DOHH2 (cell line): ENCODE results near the gene C2orf76.

Experiments
- H3F3A ChIP-seq: fragments of 200-600 bp; sonication (generic), shearing (Covaris generic); 2 replicates; pipeline ENCODE4 v1.6.0; 2016; ENCODE audit warnings: antibody characterized with exemption, mild to moderate bottlenecking; ENCODE audit not compliant: control insufficient read depth, insufficient read depth
- H3K27ac ChIP-seq: fragments of 200-600 bp; sonication (generic); 2 replicates; pipeline ENCODE4 v1.5.1; 2014; ENCODE audit warnings: low read depth, mild to moderate bottlenecking, low read length, moderate library complexity
- H3K27me3 ChIP-seq: fragments of 200-600 bp; sonication (generic); 2 replicates; pipeline ENCODE4 v1.6.1; 2014; ENCODE audit warnings: mild to moderate bottlenecking, low read length, mixed read lengths; ENCODE audit not compliant: control insufficient read depth
- H3K36me3 ChIP-seq: fragments of 200-600 bp; sonication (generic); 2 replicates; pipeline ENCODE4 v1.6.1; 2014; ENCODE audit warnings: mild to moderate bottlenecking, low read length, moderate library complexity, mixed read lengths; ENCODE audit not compliant: control insufficient read depth
- H3K4me1 ChIP-seq: fragments of 200-600 bp; sonication (generic); 2 replicates; pipeline ENCODE4 v1.6.1; 2014; ENCODE audit warnings: mild to moderate bottlenecking, low read length, mixed read lengths; ENCODE audit not compliant: control insufficient read depth
- H3K4me2 ChIP-seq: fragments of 200-600 bp; sonication (generic); 2 replicates; pipeline ENCODE4 v1.6.0; 2014; ENCODE audit warnings: mild to moderate bottlenecking, low read length, moderate library complexity
- H3K4me3 ChIP-seq: fragments of 200-600 bp; sonication (generic); 2 replicates; pipeline ENCODE4 v1.5.1; 2014; ENCODE audit warnings: mild to moderate bottlenecking, low read length, mixed read lengths
- H3K79me2 ChIP-seq: fragments of 200-600 bp; sonication (generic); 2 replicates; pipeline ENCODE4 v1.6.1; 2014; ENCODE audit warnings: mild to moderate bottlenecking, low read length, mixed read lengths; ENCODE audit not compliant: control insufficient read depth
- H3K9me2 ChIP-seq: fragments of 200-600 bp; sonication (generic); replicated peaks from 2 replicates; pipeline ENCODE4 v1.6.1; 2014; ENCODE audit warnings: mild to moderate bottlenecking, low read length, mixed read lengths; ENCODE audit not compliant: control insufficient read depth
- H3K9me3 ChIP-seq: fragments of 200-600 bp; sonication (generic); 2 replicates; pipeline ENCODE4 v1.6.1; 2014; ENCODE audit warnings: antibody characterized with exemption, low read length, mixed read lengths; ENCODE audit not compliant: control insufficient read depth, insufficient read depth
- H4K20me1 ChIP-seq: fragments of 200-600 bp; sonication (generic); 2 replicates; pipeline ENCODE4 v1.6.0; 2014; ENCODE audit warnings: low read depth, mild to moderate bottlenecking, antibody characterized with exemption, low read length, moderate library complexity; ENCODE audit not compliant: control insufficient read depth, insufficient read depth
- EZH2phosphoT487 ChIP-seq: fragments of 200-600 bp; sonication (generic); IDR thresholded peaks from 2 replicates; pipeline ENCODE4 v1.6.1; 2017; ENCODE audit warnings: borderline replicate concordance, mild to moderate bottlenecking, antibody characterized with exemption, low read length, moderate library complexity, mixed read lengths
- TF ChIP-seq, protein P1 (sequence below): fragments of 200-600 bp; sonication (generic); IDR thresholded peaks from one replicate; pipeline ENCODE4 v1.5.1; 2014; ENCODE audit warnings: antibody characterized with exemption, mild to moderate bottlenecking, low read depth, low read length; ENCODE audit not compliant: poor library complexity, severe bottlenecking

The C2orf76 gene

DNA sequence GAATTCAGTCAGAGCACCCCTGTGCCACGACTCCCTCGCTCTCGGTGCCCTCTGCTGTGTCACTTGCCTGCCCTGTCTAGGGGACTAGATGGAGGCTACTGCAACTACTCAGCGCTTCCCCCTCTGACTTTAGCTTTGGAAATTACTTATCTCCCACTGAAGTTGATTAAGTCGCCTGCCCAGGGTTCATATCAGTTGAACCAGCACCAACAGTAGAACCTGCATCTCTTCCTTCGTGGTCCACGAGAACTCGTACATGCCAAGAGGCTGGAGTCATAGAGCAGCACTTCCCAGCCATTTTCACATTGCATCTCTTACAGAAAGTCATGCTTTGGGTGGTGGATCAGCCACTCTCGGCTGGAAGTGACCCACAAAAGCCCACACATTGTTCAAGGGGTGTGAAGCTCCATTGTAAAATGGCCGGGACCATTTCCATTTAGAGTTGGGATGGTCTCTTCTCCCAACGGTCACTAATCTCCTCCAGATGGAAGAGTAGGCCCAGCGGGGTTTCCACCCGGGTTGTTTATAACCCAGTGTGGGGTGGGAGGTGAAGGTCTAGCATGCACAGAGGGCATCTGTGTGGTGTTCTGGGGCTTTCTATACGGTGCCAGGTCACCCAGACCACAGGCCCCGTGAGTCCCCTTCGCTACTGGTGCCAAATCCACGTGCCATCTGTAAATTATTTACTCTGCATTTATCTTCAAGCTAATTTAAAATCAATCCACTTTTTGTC lies 105.0 kb downstream of the C2orf76 start:
- H3K4me3 ChIP-seq = no peak overlapping the region
- no peaks in the 10 kb centered on the region for H3K4me1 ChIP-seq
- H3F3A ChIP-seq = no peaks in the 10 kb centered on the region
- H3K36me3 ChIP-seq = no peaks in the 10 kb centered on the region
- no peak overlapping the region for H3K4me2 ChIP-seq
- H3K9me3 ChIP-seq = no peaks in the 10 kb centered on the region
- H4K20me1 ChIP-seq = no peaks in the 10 kb centered on the region
- H3K9me2 ChIP-seq = no peaks in the 10 kb centered on the region
- H3K79me2 ChIP-seq = no peaks in the 10 kb centered on the region
- no peaks in the 10 kb centered on the region for H3K27me3 ChIP-seq
- TF ChIP-seq, protein P1, sequence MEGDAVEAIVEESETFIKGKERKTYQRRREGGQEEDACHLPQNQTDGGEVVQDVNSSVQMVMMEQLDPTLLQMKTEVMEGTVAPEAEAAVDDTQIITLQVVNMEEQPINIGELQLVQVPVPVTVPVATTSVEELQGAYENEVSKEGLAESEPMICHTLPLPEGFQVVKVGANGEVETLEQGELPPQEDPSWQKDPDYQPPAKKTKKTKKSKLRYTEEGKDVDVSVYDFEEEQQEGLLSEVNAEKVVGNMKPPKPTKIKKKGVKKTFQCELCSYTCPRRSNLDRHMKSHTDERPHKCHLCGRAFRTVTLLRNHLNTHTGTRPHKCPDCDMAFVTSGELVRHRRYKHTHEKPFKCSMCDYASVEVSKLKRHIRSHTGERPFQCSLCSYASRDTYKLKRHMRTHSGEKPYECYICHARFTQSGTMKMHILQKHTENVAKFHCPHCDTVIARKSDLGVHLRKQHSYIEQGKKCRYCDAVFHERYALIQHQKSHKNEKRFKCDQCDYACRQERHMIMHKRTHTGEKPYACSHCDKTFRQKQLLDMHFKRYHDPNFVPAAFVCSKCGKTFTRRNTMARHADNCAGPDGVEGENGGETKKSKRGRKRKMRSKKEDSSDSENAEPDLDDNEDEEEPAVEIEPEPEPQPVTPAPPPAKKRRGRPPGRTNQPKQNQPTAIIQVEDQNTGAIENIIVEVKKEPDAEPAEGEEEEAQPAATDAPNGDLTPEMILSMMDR = no peak
- TF ChIP-seq EZH2phosphoT487 = no peak
- H3K27ac ChIP-seq = no peak overlapping the region

DNA sequence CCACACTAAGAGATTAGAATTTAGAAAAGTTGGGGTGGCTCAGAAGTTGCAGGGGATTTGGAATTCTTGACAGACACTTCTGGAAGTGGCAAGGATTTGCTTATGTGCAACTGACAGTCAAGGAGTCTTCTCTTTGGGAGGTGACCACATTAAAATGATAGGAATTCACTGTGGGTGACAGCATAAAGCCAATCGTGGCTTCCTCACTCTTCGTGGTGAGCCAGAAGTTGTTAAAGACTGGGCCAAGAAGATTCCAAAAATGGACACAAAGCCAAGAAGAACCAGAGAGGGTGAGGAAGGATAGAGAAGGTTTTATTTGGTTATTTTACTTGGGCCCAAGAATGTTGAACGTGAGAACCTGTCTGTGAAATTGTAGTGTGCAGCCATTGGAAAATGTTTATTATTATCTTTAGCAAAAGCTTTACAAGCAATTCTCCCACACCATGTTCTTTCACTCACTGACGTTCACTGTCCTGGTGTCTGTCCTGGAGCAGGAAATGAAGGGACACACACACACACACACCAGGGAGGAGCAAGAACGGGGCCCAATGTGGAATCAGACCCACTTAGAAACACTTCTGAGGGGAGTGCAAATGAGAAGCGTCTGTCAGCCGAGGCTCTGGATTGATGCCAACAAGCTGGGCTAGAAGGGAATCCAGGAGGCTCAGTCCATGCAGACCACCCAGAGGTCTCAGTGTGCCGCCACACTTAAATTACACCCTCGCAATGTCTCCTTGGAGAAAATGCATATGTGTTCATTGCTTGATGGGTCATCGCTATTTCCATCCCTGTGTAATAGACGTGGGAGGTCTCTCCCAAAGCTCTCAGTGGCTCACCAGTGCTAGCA lies 105.8 kb downstream of the C2orf76 start:
- H3K9me3 ChIP-seq = no peaks in the 10 kb centered on the region
- no peaks in the 10 kb centered on the region for H4K20me1 ChIP-seq
- H3K27ac ChIP-seq = no peak overlapping the region
- H3K36me3 ChIP-seq = no peaks in the 10 kb centered on the region
- no peaks in the 10 kb centered on the region for H3K79me2 ChIP-seq
- H3K4me1 ChIP-seq = no peaks in the 10 kb centered on the region
- no peaks in the 10 kb centered on the region for H3F3A ChIP-seq
- no peaks in the 10 kb centered on the region for H3K9me2 ChIP-seq
- TF ChIP-seq, protein P1 = no peak
- no peak for TF ChIP-seq EZH2phosphoT487
- no peak overlapping the region for H3K4me2 ChIP-seq
- H3K4me3 ChIP-seq = no peak overlapping the region
- no peaks in the 10 kb centered on the region for H3K27me3 ChIP-seq

DNA sequence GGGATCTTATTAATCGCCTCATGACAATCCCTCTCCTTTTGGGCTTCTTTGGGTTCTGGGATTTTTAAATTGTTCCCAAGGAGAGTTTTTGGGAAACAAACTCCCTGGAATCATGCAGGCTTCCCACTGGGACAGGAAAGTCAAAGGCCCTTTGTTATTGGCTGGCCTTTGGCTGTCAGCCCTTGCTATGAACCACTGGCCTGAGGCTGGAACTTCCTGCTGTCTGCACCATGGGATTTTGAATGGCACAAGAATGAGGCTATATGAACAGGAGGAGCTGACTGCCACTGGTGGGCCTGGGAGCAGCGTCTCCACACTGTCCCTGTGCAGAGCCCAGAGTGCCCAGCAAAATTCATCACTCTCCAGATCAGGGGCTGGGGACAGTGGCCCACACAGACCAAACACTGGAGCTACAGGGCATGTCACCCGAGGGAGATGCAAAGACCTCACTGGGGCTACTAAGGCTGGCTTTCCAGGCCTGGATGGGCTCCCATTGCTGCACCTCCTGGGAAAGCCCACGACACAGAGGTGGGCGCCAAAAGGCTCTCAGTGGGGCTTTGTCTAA lies 107.3 kb downstream of the C2orf76 start:
- H3K27ac ChIP-seq = no peak overlapping the region
- H3K36me3 ChIP-seq = no peaks in the 10 kb centered on the region
- TF ChIP-seq, protein P1 = no peak
- no peak for TF ChIP-seq EZH2phosphoT487
- no peaks in the 10 kb centered on the region for H3K4me1 ChIP-seq
- no peaks in the 10 kb centered on the region for H4K20me1 ChIP-seq
- H3F3A ChIP-seq = no peaks in the 10 kb centered on the region
- no peaks in the 10 kb centered on the region for H3K9me3 ChIP-seq
- H3K79me2 ChIP-seq = no peaks in the 10 kb centered on the region
- H3K27me3 ChIP-seq = no peaks in the 10 kb centered on the region
- no peak overlapping the region for H3K4me3 ChIP-seq
- no peaks in the 10 kb centered on the region for H3K9me2 ChIP-seq
- H3K4me2 ChIP-seq = no peak overlapping the region
